Measurements from ENCODE around the gene WNT3A.

The WNT3A gene

GRCh38 chr1:228062812-228063211 lies 56.0 kb downstream of the WNT3A start:
- DNase-seq (ENCODE audit: low read depth, low spot score) = no peak
- no peak overlapping the region for H3K4me3 ChIP-seq (ENCODE audit: low read length)

- H3K4me3 ChIP-seq (ENCODE audit: low read length) = no peak overlapping the region
- no peak for DNase-seq (ENCODE audit: low read depth, low spot score)
These were observed 56.7 kb downstream of the WNT3A start for GRCh38 chr1:228063251-228064191.

DNA sequence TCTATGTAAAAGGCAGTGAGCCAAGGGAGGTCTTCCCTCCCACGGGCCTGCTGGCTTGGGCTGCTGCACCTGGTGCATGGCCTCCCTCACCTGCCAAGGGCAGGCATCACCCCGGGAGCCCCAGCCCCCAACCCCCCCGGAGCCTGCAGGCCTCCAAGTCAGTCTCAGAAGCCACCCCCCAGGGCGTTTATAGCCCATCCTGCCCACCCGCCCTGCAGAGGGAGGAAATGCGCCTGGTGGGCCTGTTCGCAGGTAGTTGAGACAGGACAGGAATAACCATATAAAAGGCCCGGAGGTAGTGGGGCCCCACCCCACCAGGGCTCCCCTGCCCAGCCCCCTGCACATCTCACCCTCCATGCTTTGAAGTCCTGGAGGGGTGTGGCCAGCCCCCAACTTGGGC lies 57.5 kb downstream of the WNT3A start:
- DNase-seq (ENCODE audit: low read depth, low spot score) = no peak
- H3K4me3 ChIP-seq (ENCODE audit: low read length) = no peak overlapping the region

GRCh38 chr1:228064741-228065542 lies 58.1 kb downstream of the WNT3A start:
- H3K4me3 ChIP-seq (ENCODE audit: low read length) = no peak overlapping the region
- no peak for DNase-seq (ENCODE audit: low read depth, low spot score)

GRCh38 chr1:228065543-228066347 lies 58.9 kb downstream of the WNT3A start:
- no peak for DNase-seq (ENCODE audit: low read depth, low spot score)
- no peak overlapping the region for H3K4me3 ChIP-seq (ENCODE audit: low read length)

- no peak overlapping the region for H3K4me3 ChIP-seq (ENCODE audit: low read length)
- DNase-seq (ENCODE audit: low read depth, low spot score) = no peak
These were observed 59.6 kb downstream of the WNT3A start for GRCh38 chr1:228066416-228066815.

GRCh38 chr1:228066891-228067654 lies 60.3 kb downstream of the WNT3A start:
- no peak overlapping the region for H3K4me3 ChIP-seq (ENCODE audit: low read length)

GRCh38 chr1:228068359-228068758 lies 61.6 kb downstream of the WNT3A start:
- H3K4me3 ChIP-seq (ENCODE audit: low read length) = no peak overlapping the region

More at GRCh38 chr1:228066891-228067654, 60.3 kb downstream of the WNT3A start:
- no peak for DNase-seq (ENCODE audit: low read depth, low spot score)

GRCh38 chr1:228070173-228070572 lies 63.4 kb downstream of the WNT3A start:
- no peak overlapping the region for H3K4me3 ChIP-seq (ENCODE audit: low read length)
- no peak for DNase-seq (ENCODE audit: low read depth, low spot score)

More at GRCh38 chr1:228068359-228068758, 61.6 kb downstream of the WNT3A start:
- no peak for DNase-seq (ENCODE audit: low read depth, low spot score)

DNA sequence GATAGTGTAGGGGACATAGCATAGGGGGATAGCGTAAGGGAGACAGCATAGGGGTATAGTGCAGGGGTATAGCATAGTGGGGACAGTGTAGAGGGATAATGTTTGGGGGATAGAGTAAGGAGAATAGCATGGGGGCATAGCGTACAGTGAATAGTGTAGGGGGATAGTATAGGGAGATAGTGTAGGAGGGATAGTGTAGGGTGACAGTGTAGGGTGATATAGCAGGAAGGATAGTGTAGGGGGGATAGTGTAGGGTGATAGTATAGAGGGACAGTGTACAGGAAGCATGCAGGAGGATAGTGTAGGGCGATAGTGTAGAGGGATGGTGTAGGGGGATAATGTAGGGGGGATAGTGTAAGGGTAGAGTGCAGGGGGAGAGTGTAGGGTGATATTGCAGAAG lies 64.1 kb downstream of the WNT3A start:
- no peak for DNase-seq (ENCODE audit: low read depth, low spot score)
- H3K4me3 ChIP-seq (ENCODE audit: low read length) = no peak overlapping the region

GRCh38 chr1:228071839-228072657 lies 65.2 kb downstream of the WNT3A start:
- DNase-seq (ENCODE audit: low read depth, low spot score) = no peak
- no peak overlapping the region for H3K4me3 ChIP-seq (ENCODE audit: low read length)

GRCh38 chr1:228072658-228073043 lies 65.9 kb downstream of the WNT3A start:
- DNase-seq (ENCODE audit: low read depth, low spot score) = no peak
- H3K4me3 ChIP-seq (ENCODE audit: low read length) = no peak overlapping the region

- no peak overlapping the region for H3K4me3 ChIP-seq (ENCODE audit: low read length)
- no peak for DNase-seq (ENCODE audit: low read depth, low spot score)
These were observed 66.5 kb downstream of the WNT3A start for GRCh38 chr1:228073061-228073856.

- no peak for DNase-seq (ENCODE audit: low read depth, low spot score)
- no peak overlapping the region for H3K4me3 ChIP-seq (ENCODE audit: low read length)
These were observed 67.2 kb downstream of the WNT3A start for GRCh38 chr1:228073857-228074545.

DNA sequence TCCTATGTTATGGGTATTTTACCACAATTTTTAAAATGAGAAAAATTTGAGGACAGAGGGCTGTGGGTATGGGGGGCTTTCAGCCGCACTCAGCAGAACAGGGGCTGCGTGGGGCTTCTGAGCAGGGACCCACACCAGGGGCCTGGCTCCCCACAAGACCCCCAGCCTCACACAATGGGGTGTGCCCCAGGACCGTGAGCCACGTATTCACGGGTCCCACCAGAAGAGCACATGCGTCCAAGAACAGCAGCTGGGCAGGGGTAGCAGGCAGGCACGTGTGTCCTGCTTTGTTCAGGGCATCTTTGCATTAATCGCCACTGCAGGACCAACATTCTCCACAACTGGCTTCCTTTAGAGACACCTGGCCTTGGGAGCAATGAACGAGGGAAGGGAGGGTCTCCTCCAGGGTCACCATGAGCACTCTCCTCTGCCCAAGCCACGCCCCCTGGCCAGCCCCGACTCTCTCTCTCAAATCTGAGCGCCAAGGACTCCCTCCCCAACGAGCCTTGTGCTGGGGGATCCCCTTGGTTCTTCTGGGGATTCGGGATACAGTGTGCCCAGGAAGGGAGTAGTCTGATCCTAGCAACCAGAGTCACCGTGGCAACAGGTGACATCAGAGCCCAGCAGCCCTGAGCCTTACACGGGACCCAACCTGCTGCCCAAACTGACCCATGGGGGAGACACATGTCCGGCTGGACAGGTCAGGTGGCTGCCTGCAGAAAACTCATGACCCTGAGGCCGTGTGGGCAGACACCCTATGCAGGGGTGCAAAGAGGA lies 68.3 kb downstream of the WNT3A start:
- no peak for DNase-seq (ENCODE audit: low read depth, low spot score)
- no peak overlapping the region for H3K4me3 ChIP-seq (ENCODE audit: low read length)

- DNase-seq (ENCODE audit: low read depth, low spot score) = no peak
- no peak overlapping the region for H3K4me3 ChIP-seq (ENCODE audit: low read length)
These were observed 69.0 kb downstream of the WNT3A start for GRCh38 chr1:228075801-228076271.
